HG02678 (cell line): ENCODE results near the gene CTRB2.
A peak's percentile ranks its signal among the peaks of the same experiment; 100 is the strongest.

Experiments
- ATAC-seq: cut with Tn5 transposase; IDR thresholded peaks from one replicate; pipeline ENCODE4 v1.9.1; 2021; ENCODE audit warnings: mild to moderate bottlenecking, moderate library complexity; ENCODE audit not compliant: unreplicated experiment

CTRB2 gene

DNA sequence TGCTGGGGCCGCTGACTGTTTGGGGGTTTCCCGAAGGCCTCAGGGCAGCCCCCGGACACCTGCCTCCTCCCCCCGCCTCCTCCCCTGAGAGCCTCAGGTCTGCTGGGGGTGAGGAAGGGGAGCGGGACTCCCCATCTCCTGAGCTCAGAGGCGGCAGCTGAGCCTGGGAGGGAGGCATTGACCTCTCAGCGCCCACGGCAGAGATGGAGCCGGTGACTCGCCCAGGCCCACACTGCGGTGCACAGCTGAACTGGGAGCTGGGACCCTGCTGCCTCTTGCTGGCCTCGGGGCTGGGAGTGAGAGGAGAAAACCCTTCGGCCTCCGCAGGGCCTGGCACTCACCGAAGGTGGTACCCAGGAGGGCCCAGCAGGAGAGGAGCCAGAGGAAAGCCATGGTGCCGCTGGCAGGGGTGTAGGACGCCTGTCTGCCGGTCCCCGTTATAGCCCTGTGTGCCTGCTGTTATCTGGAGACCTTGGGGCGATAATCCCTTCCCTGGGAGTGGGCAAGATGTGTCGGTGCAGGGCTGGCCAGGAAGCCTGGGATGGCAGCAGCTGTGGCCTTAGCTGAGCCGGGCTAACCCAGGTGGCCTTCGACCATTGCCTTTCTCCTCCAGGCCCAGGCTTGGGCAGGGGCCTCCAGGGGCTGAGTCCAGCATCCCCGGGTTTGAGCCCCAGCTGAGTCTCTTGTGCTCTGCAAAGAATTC, at the start of gene CTRB2:
TSS of gene CTRB2 (minus strand) at position 413 of the 703 bp plus-strand sequence. CDS start at position 393, 20 bp downstream.
- ATAC-seq, result no peak

DNA sequence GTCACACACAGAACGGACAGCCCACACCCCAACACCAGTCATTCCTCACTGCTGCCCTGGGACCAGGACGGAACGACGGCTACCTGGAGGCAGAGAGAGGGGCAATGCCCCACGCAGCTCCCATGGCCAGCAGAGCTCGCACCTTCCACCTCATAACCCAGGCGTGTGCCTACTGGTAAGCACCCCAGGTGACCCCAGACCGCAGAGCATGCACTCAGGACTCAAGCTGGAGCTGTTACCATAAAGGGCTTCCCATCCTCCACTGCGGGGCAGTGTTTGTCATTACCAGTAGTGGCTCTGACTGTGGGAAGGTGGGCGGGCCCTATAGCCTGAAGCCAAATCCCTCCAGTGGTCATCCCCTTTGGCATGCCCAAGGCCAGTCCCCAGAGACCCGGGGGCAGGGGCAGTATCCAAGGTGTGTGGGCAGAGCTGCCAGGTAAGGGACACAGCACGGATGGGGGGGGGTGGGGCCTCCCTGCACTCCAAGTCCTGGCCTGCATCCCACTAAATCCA, 49.2 kb upstream of the CTRB2 start:
- ATAC-seq, result no peak

DNA sequence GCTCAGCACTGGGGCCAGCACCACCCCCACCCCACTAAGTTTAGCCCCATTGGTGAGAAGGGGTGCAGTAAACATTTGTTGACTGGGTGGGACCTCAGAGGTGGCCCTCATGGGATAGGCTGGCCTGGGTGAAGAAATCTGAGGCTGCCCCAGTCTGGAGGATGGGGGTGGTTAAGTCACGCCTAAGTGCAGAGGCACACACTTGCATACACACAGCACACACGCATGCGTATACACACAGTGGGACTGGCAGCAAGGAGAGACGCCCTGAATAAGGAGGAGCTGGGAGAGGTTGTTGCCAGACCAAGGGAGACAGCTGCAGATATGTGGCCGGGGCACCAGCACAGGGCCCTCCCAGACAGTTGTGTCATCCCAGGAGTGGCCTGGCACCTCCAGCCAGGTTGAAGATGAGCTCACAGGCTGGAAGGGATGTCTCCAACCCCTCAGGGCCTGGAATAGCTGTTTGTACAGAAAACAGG, 47.4 kb upstream of the CTRB2 start:
- ATAC-seq, result no peak

DNA sequence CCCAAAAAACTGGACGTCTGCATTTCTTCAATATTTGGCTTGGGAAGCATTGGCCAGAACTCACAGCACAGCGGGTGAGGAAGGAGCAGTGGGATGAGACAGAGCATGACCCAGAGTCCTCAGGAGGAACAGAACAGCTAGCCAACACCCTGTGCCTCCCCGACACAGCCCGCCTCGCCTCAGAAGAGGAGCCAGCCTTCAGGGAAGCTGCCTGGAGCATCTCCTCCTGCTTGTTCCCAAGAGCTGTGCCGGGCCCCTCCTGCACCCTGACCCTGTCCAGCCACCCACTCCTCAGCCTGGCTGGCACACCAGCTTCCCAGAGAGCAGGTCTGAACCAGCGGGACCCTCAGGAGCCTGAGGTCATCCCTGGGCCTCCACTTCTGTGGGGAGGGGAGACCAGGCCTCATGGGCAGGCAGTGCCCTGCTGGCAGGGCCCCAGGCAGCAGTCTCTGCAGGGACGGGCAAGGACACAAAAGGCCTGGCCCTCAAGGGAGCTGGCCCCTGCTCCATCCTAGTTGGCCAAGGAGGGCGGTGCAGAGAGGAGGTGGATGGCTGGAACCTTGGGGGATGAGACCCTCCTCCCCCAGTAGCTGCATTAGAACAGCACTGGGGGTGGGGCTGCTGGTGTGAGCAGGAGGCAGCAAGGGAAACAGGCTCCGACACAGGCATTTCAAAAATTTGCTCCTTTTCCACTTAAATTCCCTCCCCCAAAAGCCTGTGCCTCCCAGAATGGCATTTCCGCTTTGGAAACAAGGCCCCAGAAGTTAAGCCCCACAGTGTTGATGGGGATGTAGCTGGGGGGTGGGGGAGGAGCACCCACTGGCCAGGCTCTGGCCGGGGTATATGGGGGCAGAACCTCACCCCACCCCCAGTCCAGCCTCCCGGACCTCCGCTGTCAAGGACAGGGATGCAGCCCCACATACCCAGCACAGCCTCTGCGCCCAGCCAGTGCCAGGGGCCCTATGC, 46.3 kb upstream of the CTRB2 start:
- ATAC-seq, result no peak

DNA sequence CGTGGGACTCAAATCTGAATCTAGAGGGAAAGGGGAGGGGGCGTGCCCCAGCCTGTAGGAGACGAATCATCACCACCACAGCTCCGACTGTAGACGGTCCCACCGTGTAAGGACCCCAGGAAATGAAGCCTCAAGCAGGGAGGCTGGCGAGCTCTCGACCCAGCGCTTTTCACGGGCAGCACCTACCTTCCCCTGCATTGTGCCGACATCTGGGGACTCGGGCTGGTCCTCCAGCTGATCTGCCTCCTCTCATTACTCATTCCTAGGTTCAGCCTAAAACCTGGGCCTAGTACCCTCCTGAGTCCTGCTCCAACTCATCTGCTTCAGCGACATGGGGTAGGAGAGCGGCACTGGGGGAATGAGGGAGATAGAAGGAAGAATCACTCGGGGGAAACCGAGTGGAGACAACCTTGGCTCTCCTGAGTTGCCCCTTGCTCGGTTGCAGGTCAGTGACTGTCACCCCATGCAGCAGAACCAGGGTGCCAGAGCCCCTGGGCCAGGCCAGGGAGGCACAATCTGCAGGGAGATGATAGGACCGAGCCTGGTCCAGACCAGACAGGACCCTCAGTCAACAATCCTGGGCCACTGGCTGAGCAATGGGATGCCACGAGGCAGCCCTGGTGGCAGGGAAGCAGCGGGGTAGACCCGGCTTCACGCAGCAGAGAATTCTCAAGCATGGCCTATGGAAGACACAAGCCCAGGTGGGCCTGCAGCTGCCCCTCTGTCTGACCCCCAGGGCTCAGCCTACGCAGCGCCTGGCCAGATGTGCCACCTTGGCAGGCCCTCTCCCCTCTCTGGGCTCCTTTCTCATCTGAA, 45.3 kb upstream of the CTRB2 start:
- no peak for ATAC-seq

DNA sequence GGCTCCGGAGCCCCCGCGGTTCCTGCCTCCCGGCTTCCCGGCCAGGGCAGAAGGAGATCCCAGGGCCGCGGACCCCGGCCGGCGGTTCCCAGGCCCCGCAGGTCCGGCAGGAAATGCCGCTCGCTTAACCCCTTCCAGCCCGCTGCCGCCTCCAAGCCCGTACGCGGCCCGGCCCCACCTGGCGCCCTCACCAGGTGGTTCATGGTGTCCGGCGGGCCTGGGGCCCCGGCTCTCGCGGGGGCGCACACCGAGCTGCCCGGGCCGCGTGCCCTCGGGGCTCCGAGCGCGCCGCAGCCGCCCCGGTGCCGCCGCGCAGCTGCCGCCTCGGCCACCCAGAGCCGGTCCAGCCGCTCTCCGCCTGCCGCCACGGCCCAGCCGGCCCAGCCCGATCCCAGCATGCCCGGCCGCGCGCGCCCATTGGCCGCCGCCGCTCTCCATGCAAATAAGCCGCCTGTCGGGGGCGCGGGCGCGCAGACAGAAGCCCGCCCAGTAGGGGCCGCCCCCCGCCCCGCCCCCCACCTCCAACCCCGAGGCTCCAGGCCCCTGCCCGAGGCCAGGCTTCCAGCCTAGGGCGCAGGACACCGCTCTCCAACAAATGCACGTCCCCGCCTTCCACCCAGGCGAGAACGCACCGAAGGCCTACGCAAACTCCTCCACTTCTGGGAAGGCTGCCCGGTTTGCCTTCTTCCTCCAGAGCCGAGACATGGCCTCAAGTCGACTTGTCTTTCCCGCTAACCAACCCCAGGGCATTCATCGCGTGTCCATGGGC, 44.5 kb upstream of the CTRB2 start, which contains the start of gene BCAR1:
TSS of gene BCAR1 (minus strand) at position 345 of the 769 bp plus-strand sequence. CDS start at position 203, 142 bp downstream.
- ATAC-seq, result peak; percentile 83

DNA sequence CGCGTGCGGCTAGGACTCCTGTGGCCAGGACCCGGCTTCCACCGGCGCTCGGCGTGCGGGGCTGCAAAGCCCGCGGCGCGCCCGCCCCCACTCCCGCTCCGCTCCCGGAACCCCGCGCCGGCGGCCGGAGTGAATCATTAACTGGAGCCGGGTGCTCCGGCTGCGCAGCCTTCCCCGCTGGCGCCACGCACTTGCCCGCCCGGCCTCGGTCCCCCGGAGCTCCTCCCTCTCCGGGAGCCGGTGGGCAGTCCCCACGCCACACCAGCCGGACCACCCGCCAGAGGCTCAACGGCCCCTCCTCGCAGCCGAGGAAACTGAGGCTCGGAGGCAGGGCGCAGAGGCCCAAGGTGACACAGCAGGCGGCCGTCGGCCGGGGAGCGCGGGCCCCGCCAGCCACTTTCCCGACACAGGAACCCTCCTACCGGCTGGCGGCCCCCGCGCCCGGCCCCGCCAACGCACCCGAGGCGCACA, 43.9 kb upstream of the CTRB2 start:
- peak; percentile 40 for ATAC-seq

DNA sequence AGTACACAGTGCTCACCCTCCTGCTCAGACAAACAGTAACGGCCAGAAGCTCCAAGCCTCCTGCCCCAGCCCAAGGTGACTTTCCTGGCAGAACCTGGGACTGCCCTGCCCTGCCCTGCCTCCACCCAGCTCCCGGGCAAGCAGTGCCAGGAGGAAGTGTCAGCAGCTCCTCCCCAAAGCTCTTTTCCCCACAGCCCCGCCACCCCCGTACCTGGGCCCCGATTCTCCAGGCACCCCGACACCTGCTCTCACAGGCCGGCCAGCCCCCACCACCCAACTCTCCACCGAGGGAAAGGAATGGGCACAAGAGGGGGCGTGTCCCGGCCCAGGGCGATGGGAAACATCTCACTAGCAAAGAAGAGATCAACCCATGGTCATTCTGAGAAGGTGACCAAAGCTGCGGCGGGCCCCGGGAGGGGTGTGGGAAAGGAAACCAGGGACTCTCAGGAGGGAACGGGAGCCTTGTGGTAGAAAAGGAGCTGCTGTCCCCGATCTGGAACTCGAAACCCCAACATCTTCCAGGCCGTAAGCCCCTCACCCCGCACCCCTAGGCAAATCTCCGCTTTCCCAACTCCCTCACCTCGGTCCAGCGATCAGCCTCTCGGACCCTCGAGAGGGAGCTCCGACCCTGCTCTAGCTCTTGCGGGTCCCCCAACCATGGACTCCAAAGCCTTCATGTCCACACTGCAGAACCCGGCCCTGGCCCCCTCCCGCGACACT, 43.3 kb upstream of the CTRB2 start:
- no peak for ATAC-seq

DNA sequence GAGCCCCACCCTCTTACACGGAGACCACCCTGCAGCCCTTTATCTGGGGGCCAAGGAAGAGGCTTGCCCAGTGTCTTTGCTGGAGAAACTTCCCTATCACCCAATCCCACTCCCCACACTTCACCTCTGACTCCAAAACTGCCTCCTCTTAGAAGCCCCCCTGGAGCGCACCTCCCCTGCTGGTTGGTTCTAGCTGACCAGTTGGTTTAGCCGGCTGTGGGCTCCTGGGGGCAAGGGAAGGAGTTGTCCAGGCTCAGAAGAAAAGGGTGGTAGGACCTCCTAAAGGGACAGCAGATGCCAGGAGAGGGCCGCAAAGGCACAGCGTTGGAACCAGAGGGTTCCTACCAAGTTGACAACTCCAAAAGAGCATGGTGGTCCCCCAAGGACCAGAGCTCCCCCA, 42.5 kb upstream of the CTRB2 start:
- ATAC-seq, result no peak

DNA sequence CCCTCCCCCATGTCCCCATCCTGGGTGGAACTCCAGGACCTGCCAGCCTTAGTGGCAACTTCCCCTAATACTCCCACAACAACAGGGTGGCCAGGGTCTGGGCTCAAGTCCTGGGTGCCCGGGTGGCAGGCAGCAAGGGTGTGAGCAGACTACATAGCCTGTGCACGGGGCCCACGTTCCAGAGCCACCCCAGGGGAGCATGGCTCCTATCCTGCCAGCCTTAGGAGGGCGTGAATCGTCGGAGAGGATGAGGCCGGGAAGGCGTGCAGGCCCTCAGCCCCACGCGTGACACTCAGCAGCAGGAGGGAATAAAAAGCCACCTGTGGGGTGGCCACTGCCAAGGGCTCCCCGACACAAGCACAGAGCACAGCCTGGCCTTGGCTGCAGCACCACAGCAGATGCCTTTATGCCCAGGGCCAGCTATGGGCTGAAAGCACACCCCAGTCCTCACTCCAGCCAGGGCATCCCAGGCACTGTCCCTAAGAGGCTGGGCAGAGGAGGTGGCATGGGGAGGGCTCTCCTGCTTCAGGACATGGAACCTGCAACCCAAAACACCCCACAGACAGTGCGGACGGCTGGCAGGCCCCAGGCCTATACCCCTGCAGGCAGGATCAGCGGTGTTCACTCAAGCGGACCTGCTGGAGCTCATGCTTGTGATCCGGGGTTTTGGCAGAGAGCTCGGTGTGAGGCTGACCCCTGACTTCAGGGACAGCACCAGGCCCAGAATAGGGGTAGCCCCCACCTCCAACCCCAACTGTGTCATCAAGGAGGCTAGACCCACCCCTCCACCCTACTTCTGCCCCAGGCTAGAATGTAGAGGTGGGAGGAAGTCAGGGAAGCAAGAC, 41.8 kb upstream of the CTRB2 start:
- ATAC-seq, result no peak

DNA sequence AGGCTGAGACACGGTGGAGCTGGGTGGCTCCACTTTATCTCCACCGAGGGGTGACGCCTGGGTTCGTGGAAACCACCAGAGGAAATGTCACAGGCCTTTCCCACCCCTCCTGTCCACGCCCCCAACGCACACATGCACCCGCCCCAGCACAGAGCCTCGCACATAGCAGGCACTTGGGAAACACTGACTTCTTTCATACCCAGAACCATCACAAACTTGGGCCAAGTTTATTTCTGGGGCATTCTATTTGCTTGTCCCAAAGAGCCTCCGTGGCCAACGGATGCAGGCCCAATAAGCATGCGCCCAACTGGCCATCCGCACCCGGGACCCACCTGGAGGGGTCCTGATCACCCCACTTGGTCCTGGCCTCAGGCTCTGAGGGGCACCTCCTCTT, 41.2 kb upstream of the CTRB2 start:
- no peak for ATAC-seq

DNA sequence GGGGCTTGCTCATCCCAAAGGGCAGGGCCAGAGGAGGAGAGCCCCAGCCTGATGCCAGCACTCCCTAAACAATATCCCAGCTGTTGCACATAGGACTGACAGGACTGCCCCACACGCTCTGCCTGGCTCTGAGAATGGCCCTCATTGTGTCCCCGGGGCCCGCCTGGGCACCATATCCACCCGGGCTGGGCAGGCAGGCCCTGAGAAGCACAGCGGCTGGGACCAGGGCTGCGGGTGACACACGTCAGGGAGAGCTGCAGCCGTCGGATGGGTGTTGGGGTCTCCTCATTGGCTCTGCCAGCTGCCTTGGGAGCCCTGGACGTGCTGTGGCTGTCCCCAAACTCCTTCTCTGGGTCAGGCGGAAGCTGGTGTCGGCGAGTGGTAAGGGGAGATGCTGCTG, 40.3 kb upstream of the CTRB2 start:
- ATAC-seq, result no peak

DNA sequence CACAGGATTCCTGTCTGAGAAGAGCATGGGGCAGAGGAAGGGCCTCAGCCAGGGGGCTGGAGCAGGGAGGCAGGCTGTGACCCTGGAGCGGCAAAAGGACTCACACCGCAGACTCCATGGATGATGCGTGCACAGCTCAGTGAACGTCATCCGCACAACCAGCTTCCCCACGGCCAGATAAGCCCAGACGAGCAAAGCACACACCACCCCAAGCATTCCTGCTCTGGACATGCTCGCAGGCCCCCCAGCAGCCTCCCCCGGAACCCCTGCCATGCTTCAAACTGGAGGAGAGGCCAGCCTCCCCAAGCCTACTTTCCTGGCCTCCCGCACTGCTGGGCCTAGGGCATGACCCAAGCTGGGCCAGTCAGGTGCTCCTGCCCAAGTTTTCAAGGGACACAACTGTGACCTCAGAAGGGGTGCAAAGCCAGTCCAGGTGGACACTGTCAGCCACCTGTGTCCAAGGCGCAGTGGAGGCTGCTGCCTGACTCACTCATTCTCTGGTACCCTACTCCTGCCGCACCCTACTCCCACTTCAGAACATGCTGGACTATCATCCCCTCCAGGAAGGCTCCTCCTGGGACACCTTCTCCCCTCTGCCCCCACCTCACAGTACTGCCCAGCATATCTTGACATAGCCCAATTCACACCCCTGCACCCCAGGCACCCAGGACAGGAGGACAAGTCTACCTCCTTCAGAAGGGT, 39.7 kb upstream of the CTRB2 start:
- ATAC-seq, result no peak

DNA sequence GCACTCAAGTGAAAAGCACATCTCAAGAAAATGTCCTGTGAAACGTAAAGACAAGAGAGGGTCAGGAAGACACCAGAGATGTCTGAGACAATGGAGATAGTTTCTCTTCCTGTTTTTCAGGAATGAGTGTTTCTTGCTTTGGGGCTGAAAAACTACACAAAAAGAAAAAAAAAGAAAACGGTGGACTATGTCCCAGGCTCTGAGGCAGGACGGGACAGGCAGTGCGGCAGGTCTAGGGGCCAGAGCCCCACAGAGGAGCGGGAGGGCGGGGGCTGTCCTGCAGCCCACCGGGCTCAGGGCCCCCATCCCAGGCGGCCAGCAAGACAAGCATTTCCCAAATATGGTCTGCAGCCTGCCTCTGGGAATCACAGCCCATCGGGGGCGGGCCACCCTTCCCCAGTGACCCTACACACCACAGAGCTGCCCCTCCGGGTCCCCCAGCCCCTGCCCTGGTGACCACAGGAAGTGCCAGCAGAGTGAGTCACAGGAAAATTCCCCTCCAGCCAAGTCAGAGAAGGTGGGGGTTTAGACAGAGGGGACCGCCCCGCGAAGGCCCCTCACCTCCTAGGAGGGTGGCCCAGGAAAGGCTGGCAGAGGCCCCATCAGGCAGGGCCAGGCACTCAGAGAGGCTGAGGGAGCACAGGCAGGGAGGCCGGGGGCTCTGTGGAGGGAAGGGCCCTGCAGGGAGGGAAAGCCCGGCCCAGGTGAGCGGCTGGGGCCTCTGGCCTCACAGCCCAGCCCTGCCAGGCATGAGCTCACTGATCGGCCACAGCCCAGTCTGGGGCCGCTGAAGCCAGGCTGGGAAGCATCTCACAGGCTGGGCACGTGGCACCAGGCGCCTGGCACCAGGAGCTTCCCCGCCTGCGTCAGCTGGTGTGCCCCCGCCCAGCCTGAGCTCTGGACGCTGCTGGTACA, 38.1 kb upstream of the CTRB2 start:
- peak; percentile 49 for ATAC-seq

DNA sequence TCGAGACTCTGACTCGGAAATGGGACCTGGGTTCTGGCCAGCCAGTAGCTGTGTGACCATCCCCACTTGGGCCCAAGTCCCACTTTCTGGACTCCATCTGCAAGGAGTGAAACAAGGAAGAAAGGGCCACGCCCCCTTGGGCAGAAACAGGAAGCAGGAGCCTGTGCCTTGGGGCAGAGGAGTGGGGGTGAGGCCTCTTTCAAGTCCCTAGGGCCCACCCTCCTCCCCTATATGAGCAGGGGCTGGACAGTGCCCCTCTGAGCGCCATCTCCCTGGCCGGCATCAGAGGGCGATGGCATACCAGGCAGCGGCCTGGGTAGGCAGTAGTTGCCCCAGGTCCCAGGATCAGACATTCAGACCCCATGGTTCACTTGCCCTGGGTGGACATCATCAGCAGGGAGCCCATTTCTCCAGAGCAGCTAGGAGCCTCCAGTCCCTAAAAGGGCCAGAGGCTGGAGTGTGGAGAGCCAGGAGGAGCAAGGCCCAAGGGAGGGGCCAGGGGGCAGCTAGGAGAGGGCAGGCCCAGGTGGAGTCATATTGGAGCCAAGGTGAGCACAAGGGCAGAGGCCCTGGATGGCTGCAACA, 37.4 kb upstream of the CTRB2 start:
- ATAC-seq, result peak; percentile 8

DNA sequence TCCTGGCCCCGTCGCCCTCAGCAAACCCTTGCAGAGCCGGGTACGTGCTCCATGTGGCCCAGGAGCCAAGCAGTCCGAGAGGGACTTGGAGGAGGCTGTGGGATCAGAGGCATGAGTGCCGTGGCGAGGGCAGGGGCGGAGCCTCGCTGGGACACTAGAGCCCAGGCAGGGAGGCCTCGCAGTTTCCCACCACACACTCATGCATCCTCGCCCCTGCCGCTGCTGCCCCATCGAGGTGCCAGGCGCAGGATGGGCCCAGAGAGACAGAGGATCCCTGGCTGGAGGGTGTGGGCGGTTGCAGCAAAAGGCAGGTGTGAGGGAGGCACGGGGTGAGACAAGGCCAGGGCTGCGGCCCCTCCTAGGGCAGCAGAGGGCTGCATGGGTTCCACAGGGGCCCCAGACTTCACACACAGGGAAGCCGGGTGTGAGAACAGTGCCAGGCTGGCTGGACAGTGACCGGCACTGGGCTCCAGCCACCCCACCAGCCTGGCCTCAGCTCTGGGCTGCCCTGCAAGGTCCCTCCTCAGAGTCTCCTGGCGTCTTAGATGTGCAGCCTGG, 36.8 kb upstream of the CTRB2 start:
- ATAC-seq, result no peak
